C1 segment of cervical spinal cord (tissue), 14 donors: ENCODE results near the gene TCP11X1.
"Not testable (repeated sequence)": the region's sequence is repeated elsewhere in the genome, so short reads cannot be mapped to it uniquely, and the experiment has no call there.

Source experiments
- DNase-seq, 14 donors: peaks; one replicate each; lab custom pipeline; 2025; lab: John Stamatoyannopoulos, UW

Gene TCP11X1

GRCh38 chrX:102214986-102215385, at the start of gene TCP11X1:
Gene TCP11X1 (plus strand): TSS chrX:102215301.
- DNase-seq: not testable (repeated sequence)

DNA sequence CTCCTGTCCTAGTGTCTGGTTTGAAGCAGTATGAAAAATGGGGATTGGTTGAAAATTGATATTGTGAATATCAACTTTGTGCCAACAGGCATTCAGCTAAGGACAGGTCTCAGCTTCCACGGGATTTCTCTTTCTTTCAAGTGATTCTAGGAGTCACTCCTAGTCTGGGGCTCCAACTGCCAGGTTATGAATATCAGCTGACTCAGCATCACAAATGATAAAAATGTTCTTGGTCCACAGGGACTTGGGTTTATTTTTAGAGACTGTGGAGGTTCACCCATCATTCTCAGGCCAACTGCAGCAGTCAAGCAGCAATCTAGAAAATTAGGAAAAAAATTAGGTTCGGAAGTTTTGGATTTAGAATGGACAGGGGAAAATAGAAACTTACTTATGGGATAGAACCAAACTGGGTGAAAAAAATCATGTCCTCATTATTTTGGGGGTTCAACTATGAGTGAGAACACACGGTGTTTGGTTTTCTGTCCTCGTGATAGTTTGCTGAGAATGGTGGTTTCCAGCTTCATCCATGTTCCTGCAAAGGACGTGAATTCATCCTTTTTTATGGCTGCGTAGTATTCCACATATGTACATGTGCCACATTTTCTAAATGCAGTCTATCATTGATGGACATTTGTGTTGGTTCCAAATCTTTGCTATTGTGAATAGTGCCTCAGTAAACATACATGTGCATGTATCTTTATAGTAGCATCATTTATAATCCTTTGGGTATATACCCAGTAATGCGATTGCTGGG, 29.0 kb upstream of the TCP11X1 start:
- DNase-seq: no peak

DNA sequence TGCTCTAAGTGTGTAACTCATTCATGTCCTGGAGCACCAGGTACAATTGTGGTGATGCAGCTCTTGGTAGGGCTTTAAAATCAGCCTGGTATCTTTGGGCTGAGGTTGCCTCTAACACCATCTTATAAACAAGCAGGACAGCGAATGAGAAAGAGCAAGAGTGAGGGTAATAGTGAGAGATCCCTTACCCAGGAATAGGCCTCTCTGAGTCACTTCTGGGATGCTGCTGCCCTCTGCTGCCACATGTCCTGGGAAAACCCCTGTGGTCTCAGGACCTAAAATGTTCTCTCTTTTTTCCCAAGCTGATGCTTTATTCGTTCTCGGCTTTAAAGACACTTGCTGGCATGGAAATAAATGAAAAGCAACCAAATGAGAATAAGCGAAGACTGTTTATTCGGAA, 7.2 kb upstream of the TCP11X1 start:
- DNase-seq: not testable (repeated sequence)

DNA sequence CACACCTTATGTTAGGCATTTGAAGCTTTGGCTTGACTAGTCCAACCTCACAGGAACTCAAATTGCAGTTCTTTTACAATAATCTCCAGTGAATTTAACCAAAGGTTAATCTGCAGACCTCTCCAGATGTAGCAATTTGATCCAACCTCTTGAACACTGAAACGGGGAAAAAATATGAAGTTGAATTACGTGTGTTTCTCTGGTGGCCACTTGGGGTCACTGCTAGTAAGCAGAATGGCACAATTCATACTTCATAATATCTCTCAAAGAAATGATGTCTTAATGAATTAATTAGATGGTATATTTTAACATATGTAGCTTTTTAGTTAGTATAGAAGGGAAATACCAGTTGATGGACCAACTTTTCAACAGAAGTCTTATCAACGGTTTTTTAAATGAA, 1.4 kb downstream of the TCP11X1 start:
- not testable (repeated sequence) for DNase-seq

GRCh38 chrX:102235678-102236077, 20.6 kb downstream of the TCP11X1 start:
- not testable (repeated sequence) for DNase-seq

DNA sequence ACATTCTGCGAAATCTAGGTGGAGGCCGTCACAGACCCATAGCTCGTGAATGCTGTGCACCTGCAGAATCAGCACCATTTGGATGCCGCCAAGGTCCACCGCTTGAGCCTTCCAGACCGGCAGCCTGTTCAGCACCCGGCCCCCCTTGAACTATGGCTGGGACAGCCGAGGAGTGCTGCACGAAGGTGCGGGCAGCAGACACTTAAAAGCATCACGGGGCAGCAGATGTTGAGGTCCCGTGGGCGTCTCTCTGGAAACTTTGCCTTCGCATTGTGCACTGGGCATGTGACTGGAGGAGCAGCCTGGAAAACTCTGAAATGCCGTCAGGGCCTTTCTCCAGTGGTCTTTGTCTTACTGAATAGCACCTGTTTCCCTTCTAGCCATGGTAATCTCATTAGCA, 25.2 kb downstream of the TCP11X1 start:
- DNase-seq: not testable (repeated sequence)

DNA sequence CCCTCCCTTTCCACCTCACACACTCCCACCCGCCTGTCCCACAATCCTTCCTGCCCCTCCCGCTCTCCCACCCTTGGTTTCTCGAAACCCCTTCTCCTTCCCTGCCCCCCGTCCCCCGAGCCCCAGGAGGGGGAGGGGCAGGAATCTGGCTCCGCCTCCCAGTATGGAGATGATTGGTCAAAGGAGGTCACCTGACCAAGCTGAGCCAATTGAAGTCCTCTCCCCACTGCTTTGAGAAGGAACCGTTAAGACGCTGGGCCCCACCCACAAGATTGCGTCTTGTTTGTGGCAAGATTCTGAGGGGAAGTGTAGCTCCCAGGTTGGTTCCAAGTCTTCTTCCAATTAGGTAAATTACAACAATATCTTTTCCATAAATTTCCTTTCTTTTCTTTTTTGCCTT, 31.8 kb downstream of the TCP11X1 start, which contains the start of gene NXF2:
Gene NXF2, plus strand, starts transcription at position 275 of the 400 bp plus-strand sequence. CDS start 59,912 bp downstream, outside the sequence.
- DNase-seq: not testable (repeated sequence)

DNA sequence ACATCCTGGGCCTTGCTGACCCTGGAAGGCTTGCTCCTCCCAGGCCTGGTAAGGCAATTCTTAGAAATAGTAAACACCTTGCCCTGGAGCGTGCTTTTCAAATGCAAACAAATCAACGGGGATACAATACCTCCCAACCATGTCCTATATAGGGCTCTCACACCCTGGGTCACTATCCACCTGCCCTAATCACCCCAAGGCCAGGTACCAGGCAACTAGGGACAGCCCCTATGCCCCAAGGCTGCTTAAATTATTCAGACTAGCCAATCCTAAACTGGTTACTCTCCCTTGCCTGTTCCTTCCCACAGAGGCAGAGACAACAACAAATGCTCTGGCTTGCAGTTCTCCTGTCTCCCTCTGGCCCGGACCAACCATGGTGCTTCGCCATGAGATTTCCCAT, 57.1 kb downstream of the TCP11X1 start:
- DNase-seq: not testable (repeated sequence)
